Parathyroid adenoma (tissue), 2 donors: ENCODE data around the gene DCAF6.

Source experiments
- H2AFZ ChIP-seq: fragments of 300-600 bp; sonication (generic); one replicate; pipeline ENCODE4 v1.7.0; 2017; ENCODE audit warnings: antibody characterized with exemption, mild to moderate bottlenecking
- H3K27ac ChIP-seq: fragments of 300-600 bp; sonication (generic); one replicate; pipeline ENCODE4 v1.7.0; 2017
- H3K27me3 ChIP-seq: fragments of 300-600 bp; sonication (generic); one replicate; pipeline ENCODE4 v1.7.0; 2017; ENCODE audit warnings: low read length; ENCODE audit not compliant: control insufficient read depth, insufficient read depth
- H3K36me3 ChIP-seq: fragments of 300-600 bp; sonication (generic); one replicate; pipeline ENCODE4 v1.7.0; 2017; ENCODE audit warnings: low read length; ENCODE audit not compliant: control insufficient read depth, insufficient read depth
- H3K4me1 ChIP-seq: fragments of 300-600 bp; sonication (generic); one replicate; pipeline ENCODE4 v1.7.0; 2017; ENCODE audit warnings: control low read depth
- H3K4me2 ChIP-seq: fragments of 300-600 bp; sonication (generic); one replicate; pipeline ENCODE4 v1.7.0; 2017; ENCODE audit warnings: low read length
- H3K4me3 ChIP-seq: fragments of 300-600 bp; sonication (generic); one replicate; pipeline ENCODE4 v1.7.0; 2017; ENCODE audit warnings: low read depth, low read length
- H3K79me2 ChIP-seq: fragments of 300-600 bp; sonication (generic); one replicate; pipeline ENCODE4 v1.7.0; 2017; ENCODE audit warnings: control low read depth
- H3K9ac ChIP-seq: fragments of 300-600 bp; sonication (generic); one replicate; pipeline ENCODE4 v1.7.0; 2017; ENCODE audit warnings: mild to moderate bottlenecking
- H3K9me3 ChIP-seq: fragments of 300-600 bp; sonication (generic); one replicate; pipeline ENCODE4 v1.7.0; 2017; ENCODE audit warnings: low read length; ENCODE audit not compliant: control insufficient read depth
- TF ChIP-seq, protein P1 (sequence below): fragments of 300-600 bp; sonication (generic); IDR thresholded peaks from one replicate; pipeline ENCODE4 v1.7.0; 2017; ENCODE audit warnings: antibody characterized with exemption, mild to moderate bottlenecking
- donor health status: primary hyperparathyroidism.

DCAF6 gene

DNA sequence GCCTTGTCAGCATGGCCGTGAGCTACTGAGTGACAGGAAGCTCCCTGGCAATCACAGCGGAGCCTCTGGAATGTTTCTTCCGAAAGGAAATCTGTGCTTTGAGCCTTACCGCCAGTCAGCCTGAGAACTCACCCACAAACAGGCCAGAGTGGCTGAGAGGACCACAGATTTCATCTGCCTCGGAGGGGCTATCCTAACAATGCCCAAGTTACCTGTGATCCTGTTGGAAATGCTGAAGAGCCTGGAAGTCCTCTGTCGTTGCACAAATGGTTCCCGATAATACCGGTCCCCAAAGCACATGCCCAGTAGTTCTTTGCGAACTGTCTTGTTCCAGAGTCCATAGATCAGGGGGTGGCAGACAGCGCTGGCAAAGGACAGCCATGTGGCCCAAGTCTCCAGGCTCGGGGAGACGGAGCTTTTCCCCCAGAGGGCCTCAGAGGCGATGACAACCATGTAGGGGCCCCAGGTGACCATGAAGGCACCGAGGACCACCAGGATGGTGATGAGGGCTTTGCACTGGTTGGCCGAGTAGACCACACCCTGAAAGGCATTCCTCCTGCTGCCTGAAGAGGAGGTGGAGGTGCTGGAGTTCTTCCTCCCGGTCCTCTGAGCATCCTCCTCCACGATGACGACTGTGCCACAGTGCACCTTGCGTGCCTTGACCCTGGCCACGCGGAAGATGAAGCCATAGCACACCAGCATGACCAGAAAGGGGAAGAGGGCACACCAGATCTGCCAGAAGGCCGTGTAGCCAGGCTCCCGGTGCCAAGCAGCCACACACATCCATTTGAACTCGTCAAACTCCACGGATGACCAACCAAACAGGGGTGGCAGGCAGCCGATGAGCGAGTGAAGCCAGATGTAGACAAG, 160.0 kb downstream of the DCAF6 start:
- Histone ChIP-seq H3K9me3 (no peaks in the 10 kb centered on the region), H3K9ac (no peak overlapping the region), H3K4me1 (peaks cover 3% of the 10 kb centered on the region), H3K36me3 (no peaks in the 10 kb centered on the region), H3K27ac (no peak overlapping the region), H2AFZ (no peak overlapping the region), H3K4me3 (no peak overlapping the region), H3K79me2 (no peaks in the 10 kb centered on the region), H3K4me2 (no peak overlapping the region), H3K27me3 (no peaks in the 10 kb centered on the region)
- TF ChIP-seq, protein P1, sequence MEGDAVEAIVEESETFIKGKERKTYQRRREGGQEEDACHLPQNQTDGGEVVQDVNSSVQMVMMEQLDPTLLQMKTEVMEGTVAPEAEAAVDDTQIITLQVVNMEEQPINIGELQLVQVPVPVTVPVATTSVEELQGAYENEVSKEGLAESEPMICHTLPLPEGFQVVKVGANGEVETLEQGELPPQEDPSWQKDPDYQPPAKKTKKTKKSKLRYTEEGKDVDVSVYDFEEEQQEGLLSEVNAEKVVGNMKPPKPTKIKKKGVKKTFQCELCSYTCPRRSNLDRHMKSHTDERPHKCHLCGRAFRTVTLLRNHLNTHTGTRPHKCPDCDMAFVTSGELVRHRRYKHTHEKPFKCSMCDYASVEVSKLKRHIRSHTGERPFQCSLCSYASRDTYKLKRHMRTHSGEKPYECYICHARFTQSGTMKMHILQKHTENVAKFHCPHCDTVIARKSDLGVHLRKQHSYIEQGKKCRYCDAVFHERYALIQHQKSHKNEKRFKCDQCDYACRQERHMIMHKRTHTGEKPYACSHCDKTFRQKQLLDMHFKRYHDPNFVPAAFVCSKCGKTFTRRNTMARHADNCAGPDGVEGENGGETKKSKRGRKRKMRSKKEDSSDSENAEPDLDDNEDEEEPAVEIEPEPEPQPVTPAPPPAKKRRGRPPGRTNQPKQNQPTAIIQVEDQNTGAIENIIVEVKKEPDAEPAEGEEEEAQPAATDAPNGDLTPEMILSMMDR = no peak

DNA sequence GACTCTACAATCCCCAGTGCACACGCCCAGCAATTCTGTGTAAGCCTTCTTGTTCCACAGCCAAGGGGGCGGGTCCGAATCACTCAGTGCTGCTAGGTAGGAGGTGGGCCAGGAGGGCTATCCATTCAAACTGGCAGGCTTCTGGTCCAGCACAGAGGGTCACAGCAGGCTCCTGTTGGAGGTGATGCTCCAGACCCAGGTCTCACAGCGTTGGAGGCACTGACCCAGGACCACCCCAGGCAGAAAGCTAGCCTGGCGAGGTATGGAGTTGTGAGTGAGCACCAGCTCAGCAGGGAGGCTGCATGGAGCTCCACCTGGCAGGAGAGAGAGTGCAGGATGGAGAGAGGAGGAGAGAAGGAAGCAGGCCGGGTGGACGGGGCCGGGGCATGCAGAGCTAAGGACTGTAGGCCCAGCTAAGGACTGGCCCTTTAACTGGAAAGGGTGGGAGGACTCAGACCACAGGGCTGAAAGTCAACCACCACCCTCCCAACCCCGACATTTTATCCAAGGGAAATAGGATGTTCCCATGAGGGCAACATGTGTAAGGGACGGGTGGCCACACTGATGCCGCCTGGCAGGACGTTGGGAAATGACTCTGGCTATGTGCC, 161.5 kb downstream of the DCAF6 start:
- peak overlapping the region; percentile 66 for H2AFZ ChIP-seq
- peak overlapping the region; percentile 40 for H3K4me2 ChIP-seq
- no peaks in the 10 kb centered on the region for H3K9me3 ChIP-seq
- H3K27me3 ChIP-seq = no peaks in the 10 kb centered on the region
- H3K9ac ChIP-seq = no peak overlapping the region
- H3K4me3 ChIP-seq = no peak overlapping the region
- no peaks in the 10 kb centered on the region for H3K79me2 ChIP-seq
- TF ChIP-seq, protein P1 = no peak
- peak overlapping the region; percentile 32 for H3K27ac ChIP-seq
- peaks cover 3% of the 10 kb centered on the region for H3K4me1 ChIP-seq
- H3K36me3 ChIP-seq = no peaks in the 10 kb centered on the region

DNA sequence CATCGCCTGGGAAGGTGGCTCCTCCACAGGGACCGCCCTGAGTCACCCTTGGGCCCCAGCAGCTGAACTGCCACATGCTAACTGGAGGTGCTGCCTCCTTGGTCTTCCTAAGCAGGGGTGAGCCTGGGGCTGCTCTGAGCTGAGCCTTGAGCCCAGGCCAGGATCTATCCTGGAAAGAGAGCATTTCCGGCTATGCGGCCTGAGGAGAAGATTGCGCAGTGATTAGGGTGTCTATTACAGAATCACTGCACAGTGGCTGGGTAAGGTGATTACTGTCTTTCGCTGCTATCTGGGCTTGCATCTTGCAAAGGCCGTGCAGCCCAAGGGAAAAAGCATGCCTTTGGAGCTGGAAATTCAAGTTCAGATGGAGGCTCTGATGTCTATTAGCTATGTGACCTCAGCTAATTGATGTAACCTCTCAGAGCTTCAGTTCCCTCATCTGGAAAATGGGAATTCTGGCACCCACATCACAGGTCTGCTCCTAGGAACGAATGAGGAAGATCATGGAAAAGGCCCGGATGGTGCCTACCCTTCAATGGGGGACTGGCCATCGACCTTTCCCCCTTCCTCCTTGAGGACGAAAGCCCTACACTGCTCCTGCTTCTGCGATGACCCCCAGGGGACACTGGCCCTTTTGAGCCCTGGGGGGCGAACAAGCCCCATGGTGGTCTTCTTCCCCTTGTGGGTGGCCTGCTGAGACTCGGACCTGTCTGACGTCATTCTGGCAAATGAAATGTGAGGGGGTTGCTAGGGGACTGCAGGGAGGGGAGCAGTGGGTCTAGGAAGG, 162.2 kb downstream of the DCAF6 start:
- peak overlapping the region; percentile 32 for H3K27ac ChIP-seq
- no peaks in the 10 kb centered on the region for H3K79me2 ChIP-seq
- peak overlapping the region; percentile 66 for H2AFZ ChIP-seq
- H3K36me3 ChIP-seq = no peaks in the 10 kb centered on the region
- H3K4me2 ChIP-seq = peak overlapping the region; percentile 40
- H3K4me1 ChIP-seq = peaks cover 3% of the 10 kb centered on the region
- H3K9ac ChIP-seq = no peak overlapping the region
- TF ChIP-seq, protein P1 = no peak
- H3K27me3 ChIP-seq = no peaks in the 10 kb centered on the region
- no peak overlapping the region for H3K4me3 ChIP-seq
- no peaks in the 10 kb centered on the region for H3K9me3 ChIP-seq

DNA sequence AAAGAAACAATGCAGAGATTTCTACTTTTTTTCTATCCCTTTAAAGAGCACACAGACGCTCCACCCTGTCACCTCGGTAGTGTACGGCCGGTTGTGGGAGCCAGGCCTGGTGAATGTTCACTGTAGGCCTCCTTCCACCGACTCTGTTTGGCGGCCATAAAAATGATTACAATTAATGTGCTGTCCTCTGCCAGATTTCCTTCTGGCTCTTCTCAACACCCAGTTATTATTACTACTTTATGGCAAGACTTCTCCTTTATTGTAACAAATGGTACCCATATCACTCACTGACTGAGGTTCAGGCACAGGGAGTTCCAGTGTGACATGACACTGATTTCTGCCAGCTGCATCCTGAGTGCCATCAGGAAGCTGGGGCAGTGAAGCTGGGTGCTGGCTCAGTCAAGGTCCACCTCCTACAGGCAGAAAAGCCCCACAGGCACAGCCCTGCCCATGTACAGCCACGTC, 162.9 kb downstream of the DCAF6 start:
- H3K9ac ChIP-seq = no peak overlapping the region
- H3K4me1 ChIP-seq = peaks cover 3% of the 10 kb centered on the region
- H3K27ac ChIP-seq = no peak overlapping the region
- H3K4me2 ChIP-seq = no peak overlapping the region
- H3K27me3 ChIP-seq = no peaks in the 10 kb centered on the region
- no peak overlapping the region for H2AFZ ChIP-seq
- no peak overlapping the region for H3K4me3 ChIP-seq
- H3K36me3 ChIP-seq = no peaks in the 10 kb centered on the region
- H3K9me3 ChIP-seq = no peaks in the 10 kb centered on the region
- no peaks in the 10 kb centered on the region for H3K79me2 ChIP-seq
- TF ChIP-seq, protein P1 = no peak
